Fibroblast of upper back skin (primary cell): ENCODE measurements around the gene RYR2.

Experiments
- DNase-seq: peaks from one replicate; pipeline ENCODE4 v3.0.0-alpha.2; 2013

Gene RYR2

GRCh38 chr1:237033061-237033460, 8.9 kb upstream of the RYR2 start:
- DNase-seq = no peak

- DNase-seq = no peak
Measured at GRCh38 chr1:237033804-237034203, 8.2 kb upstream of the RYR2 start.

GRCh38 chr1:237035759-237036158, 6.2 kb upstream of the RYR2 start:
- DNase-seq = no peak

GRCh38 chr1:237038211-237038610, 3.8 kb upstream of the RYR2 start:
- DNase-seq = no peak

- no peak for DNase-seq
Measured at GRCh38 chr1:237040823-237041222, 1.2 kb upstream of the RYR2 start.

GRCh38 chr1:237041461-237041794, 556 bp upstream of the RYR2 start:
- no peak for DNase-seq

- DNase-seq = no peak
Measured at GRCh38 chr1:237042526-237042891, 525 bp downstream of the RYR2 start.

GRCh38 chr1:237042892-237043576, 1.1 kb downstream of the RYR2 start:
- DNase-seq = no peak

GRCh38 chr1:237043846-237044636, 2.1 kb downstream of the RYR2 start:
- no peak for DNase-seq

GRCh38 chr1:237045278-237046016, 3.5 kb downstream of the RYR2 start:
- DNase-seq = no peak

GRCh38 chr1:237048803-237049202, 6.8 kb downstream of the RYR2 start:
- DNase-seq = no peak

- no peak for DNase-seq
Measured at GRCh38 chr1:237050185-237050584, 8.2 kb downstream of the RYR2 start.

- no peak for DNase-seq
Measured at GRCh38 chr1:237050915-237051314, 8.9 kb downstream of the RYR2 start.

- DNase-seq = no peak
Measured at GRCh38 chr1:237054313-237054712, 12.3 kb downstream of the RYR2 start.

GRCh38 chr1:237058470-237058869, 16.5 kb downstream of the RYR2 start:
- DNase-seq = no peak

GRCh38 chr1:237059244-237059643, 17.3 kb downstream of the RYR2 start:
- no peak for DNase-seq

GRCh38 chr1:237062976-237063375, 21.0 kb downstream of the RYR2 start:
- no peak for DNase-seq

GRCh38 chr1:237065903-237066302, 23.9 kb downstream of the RYR2 start:
- DNase-seq = no peak

- DNase-seq = no peak
Measured at GRCh38 chr1:237070519-237070918, 28.5 kb downstream of the RYR2 start.

GRCh38 chr1:237071641-237072420, 29.8 kb downstream of the RYR2 start:
- no peak for DNase-seq

GRCh38 chr1:237074371-237075117, 32.6 kb downstream of the RYR2 start:
- DNase-seq = no peak

GRCh38 chr1:237084341-237085077, 42.5 kb downstream of the RYR2 start:
- no peak for DNase-seq
